ENCODE measurements around the gene KCNH6.

Gene KCNH6

DNA sequence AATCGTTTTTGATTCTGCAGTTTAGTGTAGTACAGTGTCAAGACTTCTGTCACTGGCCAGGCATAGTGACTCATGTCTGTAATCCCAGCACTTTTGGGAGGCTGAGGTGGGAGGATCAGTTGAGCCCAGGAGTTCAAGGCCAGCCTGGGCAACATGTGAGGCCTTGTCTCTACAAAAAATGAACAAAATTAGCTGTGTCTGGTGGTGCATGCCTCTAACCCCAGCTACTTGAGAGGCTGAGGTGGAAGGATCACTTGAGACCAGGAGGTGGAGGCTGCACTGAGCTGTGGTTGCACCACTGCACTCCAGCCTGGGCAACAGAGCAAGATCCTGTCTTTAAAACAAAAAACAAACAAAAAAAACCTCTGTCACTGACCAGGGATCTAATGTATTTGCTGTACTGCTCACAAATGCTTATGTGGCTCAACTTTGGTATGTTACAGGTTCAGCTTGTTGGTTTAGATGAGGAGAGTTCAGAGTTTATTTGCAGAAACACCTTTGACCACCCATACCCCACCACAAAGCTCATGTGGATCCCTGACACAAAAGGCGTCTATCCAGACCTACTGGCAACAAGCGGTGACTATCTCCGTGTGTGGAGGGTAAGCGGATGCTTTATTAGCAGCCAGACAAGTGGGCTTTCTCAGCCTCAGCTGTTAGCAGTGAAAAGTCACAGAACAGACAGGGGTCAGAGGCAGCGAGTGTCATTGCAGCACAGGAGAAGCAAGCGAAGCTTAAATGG, 55.0 kb downstream of the KCNH6 start:
- TF ChIP-seq, protein P1, sequence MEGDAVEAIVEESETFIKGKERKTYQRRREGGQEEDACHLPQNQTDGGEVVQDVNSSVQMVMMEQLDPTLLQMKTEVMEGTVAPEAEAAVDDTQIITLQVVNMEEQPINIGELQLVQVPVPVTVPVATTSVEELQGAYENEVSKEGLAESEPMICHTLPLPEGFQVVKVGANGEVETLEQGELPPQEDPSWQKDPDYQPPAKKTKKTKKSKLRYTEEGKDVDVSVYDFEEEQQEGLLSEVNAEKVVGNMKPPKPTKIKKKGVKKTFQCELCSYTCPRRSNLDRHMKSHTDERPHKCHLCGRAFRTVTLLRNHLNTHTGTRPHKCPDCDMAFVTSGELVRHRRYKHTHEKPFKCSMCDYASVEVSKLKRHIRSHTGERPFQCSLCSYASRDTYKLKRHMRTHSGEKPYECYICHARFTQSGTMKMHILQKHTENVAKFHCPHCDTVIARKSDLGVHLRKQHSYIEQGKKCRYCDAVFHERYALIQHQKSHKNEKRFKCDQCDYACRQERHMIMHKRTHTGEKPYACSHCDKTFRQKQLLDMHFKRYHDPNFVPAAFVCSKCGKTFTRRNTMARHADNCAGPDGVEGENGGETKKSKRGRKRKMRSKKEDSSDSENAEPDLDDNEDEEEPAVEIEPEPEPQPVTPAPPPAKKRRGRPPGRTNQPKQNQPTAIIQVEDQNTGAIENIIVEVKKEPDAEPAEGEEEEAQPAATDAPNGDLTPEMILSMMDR (IDR thresholded peaks at IDR 0.05; ENCODE audit: insufficient read depth, low read depth, low read length, missing control alignments) = no peak
- H3K4me3 ChIP-seq (ENCODE audit: low read depth, low read length) = no peak overlapping the region

DNA sequence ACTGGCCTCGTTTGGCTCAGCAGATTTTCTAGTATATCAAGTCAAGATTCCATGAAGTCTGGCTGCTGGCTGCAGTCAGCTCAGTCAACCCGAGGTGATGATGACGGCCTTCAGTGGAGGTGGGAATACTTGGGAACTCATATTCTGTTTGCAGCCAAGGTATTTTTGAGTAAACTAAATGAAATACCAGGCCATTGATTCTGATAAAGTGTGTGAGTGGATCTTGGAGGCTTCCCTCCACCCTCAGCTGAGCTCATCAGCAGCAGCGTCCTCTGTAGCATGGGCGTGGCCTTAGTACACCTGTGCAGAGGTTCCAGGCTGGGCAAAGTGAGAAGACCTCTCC, 55.6 kb downstream of the KCNH6 start:
- no peak for DNase-seq (ENCODE audit: low read depth)
- no peak overlapping the region for H3K4me3 ChIP-seq (ENCODE audit: low read depth, low read length)
- TF ChIP-seq, protein P1 (IDR thresholded peaks at IDR 0.05; ENCODE audit: insufficient read depth, low read depth, low read length, missing control alignments) = no peak

More for the DNA sequence above, 55.0 kb downstream of the KCNH6 start:
- no peak for DNase-seq (ENCODE audit: low read depth)

DNA sequence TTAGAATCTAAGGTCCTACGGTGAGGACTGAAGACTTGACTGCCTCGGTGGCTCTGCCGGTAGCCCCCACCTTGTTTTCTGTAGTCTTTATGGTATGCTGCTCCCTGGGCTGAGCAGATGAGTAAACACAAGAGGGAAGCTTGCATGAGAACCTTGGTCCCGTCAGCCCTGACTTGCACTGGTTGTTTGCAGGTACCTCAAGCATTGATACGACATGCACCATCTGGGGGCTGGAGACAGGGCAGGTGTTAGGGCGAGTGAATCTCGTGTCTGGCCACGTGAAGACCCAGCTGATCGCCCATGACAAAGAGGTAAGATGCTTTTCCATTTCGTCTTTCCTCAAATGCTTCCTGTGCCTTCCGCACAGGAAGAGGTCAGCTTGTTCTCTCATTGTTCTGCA, 56.5 kb downstream of the KCNH6 start:
- no peak for DNase-seq (ENCODE audit: low read depth)
- no peak overlapping the region for H3K4me3 ChIP-seq (ENCODE audit: low read depth, low read length)
- TF ChIP-seq, protein P1 (IDR thresholded peaks at IDR 0.05; ENCODE audit: insufficient read depth, low read depth, low read length, missing control alignments) = no peak

DNA sequence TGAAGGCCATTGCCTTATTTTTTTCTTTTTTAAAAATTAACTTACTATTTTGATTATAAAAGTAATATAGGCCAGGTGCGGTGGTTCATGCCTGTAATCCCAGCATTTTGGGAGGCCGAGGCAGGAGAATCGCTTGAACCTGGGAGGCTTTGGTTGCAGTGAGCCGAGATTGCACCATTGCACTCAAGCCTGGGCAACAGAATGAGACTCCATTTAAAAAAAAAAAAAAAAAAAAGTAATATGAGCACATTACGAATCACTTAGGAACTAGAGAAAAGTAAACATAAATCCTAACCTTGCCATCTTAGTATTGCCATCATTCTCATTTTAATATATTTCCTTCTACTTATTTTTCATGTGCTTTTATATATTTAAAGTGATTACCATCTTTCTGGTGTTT, 64.6 kb downstream of the KCNH6 start:
- DNase-seq (ENCODE audit: low read depth) = no peak
- TF ChIP-seq, protein P1 (IDR thresholded peaks at IDR 0.05; ENCODE audit: insufficient read depth, low read depth, low read length, missing control alignments) = no peak
- no peak overlapping the region for H3K4me3 ChIP-seq (ENCODE audit: low read depth, low read length)

DNA sequence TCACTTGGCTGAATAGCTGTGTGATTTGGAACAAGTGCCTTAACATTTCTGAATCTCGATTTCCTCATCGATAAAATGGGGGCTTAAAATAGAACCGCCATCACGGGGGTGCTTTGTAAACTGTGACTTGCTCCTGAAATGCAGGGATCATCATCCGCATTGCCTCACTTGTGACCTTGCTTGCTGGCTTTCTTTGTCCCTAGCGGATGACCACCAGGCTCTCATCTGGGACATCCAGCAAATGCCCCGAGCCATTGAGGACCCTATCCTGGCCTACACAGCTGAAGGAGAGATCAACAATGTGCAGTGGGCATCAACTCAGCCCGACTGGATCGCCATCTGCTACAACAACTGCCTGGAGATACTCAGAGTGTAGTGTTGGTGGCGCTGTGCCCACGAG, 65.6 kb downstream of the KCNH6 start:
- no peak overlapping the region for H3K4me3 ChIP-seq (ENCODE audit: low read depth, low read length)
- TF ChIP-seq, protein P1 (IDR thresholded peaks at IDR 0.05; ENCODE audit: insufficient read depth, low read depth, low read length, missing control alignments) = no peak
- DNase-seq (ENCODE audit: low read depth) = no peak

DNA sequence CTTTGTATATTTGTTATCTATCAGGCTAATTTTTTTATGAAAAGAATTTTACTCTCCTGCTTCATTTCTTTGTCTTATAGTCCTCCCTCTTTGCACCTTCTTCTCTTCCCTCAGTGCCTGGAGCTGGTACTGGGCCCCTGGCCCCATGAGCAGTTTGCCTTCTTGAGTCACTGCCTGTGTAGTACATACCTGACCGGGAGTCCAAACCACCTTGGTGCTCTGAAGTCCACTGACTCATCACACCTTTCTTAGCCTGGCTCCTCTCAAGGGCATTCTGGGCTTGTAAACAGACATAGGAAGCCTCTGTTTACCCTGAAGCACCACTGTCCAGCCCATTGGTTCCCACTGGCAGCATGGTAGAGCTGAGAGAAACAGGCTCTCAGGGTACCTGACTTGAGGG, 66.5 kb downstream of the KCNH6 start:
- H3K4me3 ChIP-seq (ENCODE audit: low read depth, low read length) = no peak overlapping the region
- no peak for DNase-seq (ENCODE audit: low read depth)
- TF ChIP-seq, protein P1 (IDR thresholded peaks at IDR 0.05; ENCODE audit: insufficient read depth, low read depth, low read length, missing control alignments) = no peak

DNA sequence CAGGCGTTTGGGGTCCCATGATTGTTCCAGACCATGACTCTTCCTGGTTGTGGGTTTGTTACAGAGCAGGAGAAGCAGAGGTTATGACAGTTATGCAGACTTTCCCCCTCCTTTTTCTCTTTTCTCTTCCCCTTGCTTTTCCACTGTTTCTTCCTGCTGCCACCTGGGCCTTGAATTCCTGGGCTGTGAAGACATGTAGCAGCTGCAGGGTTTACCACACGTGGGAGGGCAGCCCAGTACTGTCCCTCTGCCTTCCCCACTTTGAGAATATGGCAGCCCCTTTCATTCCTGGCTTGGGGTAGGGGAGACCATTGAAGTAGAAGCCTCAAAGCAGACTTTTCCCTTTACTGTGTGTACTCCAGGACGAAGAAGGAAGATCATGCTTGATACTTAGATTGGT, 69.6 kb downstream of the KCNH6 start:
- no peak for DNase-seq (ENCODE audit: low read depth)
- TF ChIP-seq, protein P1 (IDR thresholded peaks at IDR 0.05; ENCODE audit: insufficient read depth, low read depth, low read length, missing control alignments) = no peak
- H3K4me3 ChIP-seq (ENCODE audit: low read depth, low read length) = no peak overlapping the region
